ENCODE data around the gene TRHDE.

The TRHDE gene

GRCh38 chr12:72264548-72265175, 7.5 kb upstream of the TRHDE start:
- H3K4me1 ChIP-seq (ENCODE audit: control insufficient read depth, insufficient read depth, low read length): no peaks in the 10 kb centered on the region
- H3K27ac ChIP-seq (ENCODE audit: extremely low read depth, low read depth, low read length): no peak overlapping the region
- TF ChIP-seq ZNF350 (tag by site-specific recombination; IDR thresholded peaks at IDR 0.05): no peak
- no peak for TF ChIP-seq ZNF214 (tag by site-specific recombination; IDR thresholded peaks at IDR 0.05; ENCODE audit: borderline replicate concordance)
- TF ChIP-seq GLIS1 (tag by site-specific recombination; IDR thresholded peaks at IDR 0.05): no peak
- no peak for TF ChIP-seq ZNF311 (tag by site-specific recombination; IDR thresholded peaks at IDR 0.05; ENCODE audit: borderline replicate concordance)
- TF ChIP-seq ZNF747 (tag by site-specific recombination; IDR thresholded peaks at IDR 0.05): no peak
- no peak for TF ChIP-seq PRDM4 (tag by site-specific recombination; IDR thresholded peaks at IDR 0.05)
- ChIA-PET POLR2A (no interaction called here), CTCF (interaction anchor here (0.6 to 1.2 kb wide), 6 partner anchors 22 to 911 kb away, joined by 3 to 5 read pairs (median 3); partner anchors contain the start of gene THAP2)
- H3K4me3 ChIP-seq (ENCODE audit: low read depth, low read length): no peak overlapping the region
- no peaks in the 10 kb centered on the region for H3K9me3 ChIP-seq (ENCODE audit: control insufficient read depth, insufficient read depth, low read depth, low read length)
- no peaks in the 10 kb centered on the region for H3K36me3 ChIP-seq (ENCODE audit: control insufficient read depth in 2 of 2, insufficient read depth in 1 of 2, low read length in 2 of 2)

GRCh38 chr12:72267974-72268373, 4.2 kb upstream of the TRHDE start:
- no peaks in the 10 kb centered on the region for H3K9me3 ChIP-seq (ENCODE audit: control insufficient read depth, insufficient read depth, low read depth, low read length)
- H3K4me3 ChIP-seq (ENCODE audit: low read depth, low read length): no peak overlapping the region
- H3K36me3 ChIP-seq (ENCODE audit: control insufficient read depth in 2 of 2, insufficient read depth in 1 of 2, low read length in 2 of 2): no peaks in the 10 kb centered on the region
- H3K27ac ChIP-seq (ENCODE audit: extremely low read depth, low read depth, low read length): no peak overlapping the region
- CTCF ChIA-PET: no interaction called here
- no peaks in the 10 kb centered on the region; the same call in 1 of the 2 replicates for H3K4me1 ChIP-seq (ENCODE audit: control insufficient read depth, insufficient read depth, low read length)
- no peak for TF ChIP-seq SALL2 (tag by site-specific recombination; IDR thresholded peaks at IDR 0.05; ENCODE audit: borderline replicate concordance)
- no peak for TF ChIP-seq TSHZ1 (tag by site-specific recombination; IDR thresholded peaks at IDR 0.05; ENCODE audit: borderline replicate concordance)
- no peak for TF ChIP-seq ZNF121 (tag by site-specific recombination; IDR thresholded peaks at IDR 0.05)
- TF ChIP-seq ZNF660 (tag by site-specific recombination; IDR thresholded peaks at IDR 0.05): no peak
- no peak for TF ChIP-seq ZNF623 (tag by site-specific recombination; IDR thresholded peaks at IDR 0.05)
- no peak for TF ChIP-seq WT1 (tag by site-specific recombination; IDR thresholded peaks at IDR 0.05)
- no peak for TF ChIP-seq ZNF366 (tag by site-specific recombination; conservative IDR thresholded peaks at IDR 0.05)
- TF ChIP-seq SP2 (tag by site-specific recombination; IDR thresholded peaks at IDR 0.05): no peak
- no peak for TF ChIP-seq ZBTB48 (tag by site-specific recombination; IDR thresholded peaks at IDR 0.05)
- no peak for TF ChIP-seq ZNF18 (tag by site-specific recombination; IDR thresholded peaks at IDR 0.05)
- TF ChIP-seq KLF7 (tag by site-specific recombination; IDR thresholded peaks at IDR 0.05; ENCODE audit: borderline replicate concordance): no peak
- TF ChIP-seq KLF8 (tag by site-specific recombination; IDR thresholded peaks at IDR 0.05): no peak
- POLR2A ChIA-PET: no interaction called here
